Osteocyte (in vitro differentiated cells): ENCODE data around the gene AIF1L. TPM values are rescaled to one million over a fixed set of nuclear protein-coding genes. Genes with fewer than 3 reads are reported as not detected.
"Not testable (repeated sequence)": the region's sequence is repeated elsewhere in the genome, so short reads cannot be mapped to it uniquely, and the experiment has no call there.

ENCODE experiments used
- DNase-seq: peaks from one replicate; pipeline ENCODE4 v3.0.0; 2021; ENCODE audit warnings: mixed read lengths; ENCODE audit not compliant: unreplicated experiment; ENCODE audit errors: extremely low spot score
- H3K27ac Mint-ChIP-seq: one replicate; pipeline ENCODE4 v1.8.0; 2021; ENCODE audit warnings: mild to moderate bottlenecking, mixed read lengths; ENCODE audit not compliant: unreplicated experiment
- H3K27me3 Mint-ChIP-seq: one replicate; pipeline ENCODE4 v1.8.0; 2021; ENCODE audit warnings: mixed read lengths; ENCODE audit not compliant: unreplicated experiment
- H3K36me3 Mint-ChIP-seq: one replicate; pipeline ENCODE4 v1.8.0; 2021; ENCODE audit warnings: mixed read lengths; ENCODE audit not compliant: unreplicated experiment
- H3K4me1 Mint-ChIP-seq: one replicate; pipeline ENCODE4 v1.8.0; 2021; ENCODE audit warnings: mixed read lengths; ENCODE audit not compliant: unreplicated experiment
- H3K4me3 Mint-ChIP-seq: one replicate; pipeline ENCODE4 v1.8.0; 2021; ENCODE audit warnings: mild to moderate bottlenecking, moderate library complexity, mixed read lengths; ENCODE audit not compliant: unreplicated experiment
- H3K9me3 Mint-ChIP-seq: one replicate; pipeline ENCODE4 v1.8.0; 2021; ENCODE audit warnings: mixed read lengths; ENCODE audit not compliant: unreplicated experiment
- CTCF ChIP-seq: fragments of 200-600 bp; sonication (generic); IDR thresholded peaks from 2 replicates; pipeline ENCODE4 v1.5.0; 2021; ENCODE audit warnings: antibody characterized with exemption, mild to moderate bottlenecking, moderate library complexity
- total RNA-seq: library from RNA; stranded (reverse); gene quantifications from 2 replicates; pipeline ENCODE4 v1.2.1, GENCODE V29; 2021

Gene AIF1L
- total RNA-seq, 1 donor from 2014 or later, result 26.3 TPM

GRCh38 chr9:131111854-131112311, 15.6 kb downstream of the AIF1L start:
- H3K4me1 Mint-ChIP-seq, result peaks cover 26% of the 10 kb centered on the region
- no peak overlapping the region for H3K27ac Mint-ChIP-seq
- DNase-seq, result no peak
- TF ChIP-seq CTCF, result no peak
- H3K4me3 Mint-ChIP-seq, result no peak overlapping the region
- H3K27me3 Mint-ChIP-seq, result no peaks in the 10 kb centered on the region
- H3K36me3 Mint-ChIP-seq, result peaks cover 2% of the 10 kb centered on the region
- H3K9me3 Mint-ChIP-seq, result no peaks in the 10 kb centered on the region

- DNase-seq, result no peak
- H3K27me3 Mint-ChIP-seq, result no peaks in the 10 kb centered on the region
- H3K36me3 Mint-ChIP-seq, result peaks cover 2% of the 10 kb centered on the region
- no peak for TF ChIP-seq CTCF
- no peaks in the 10 kb centered on the region for H3K9me3 Mint-ChIP-seq
- H3K4me1 Mint-ChIP-seq, result peaks cover 32% of the 10 kb centered on the region
- H3K27ac Mint-ChIP-seq, result no peak overlapping the region
- H3K4me3 Mint-ChIP-seq, result no peak overlapping the region
Observed at GRCh38 chr9:131112374-131113154, 16.2 kb downstream of the AIF1L start.

GRCh38 chr9:131113655-131114054, 17.3 kb downstream of the AIF1L start:
- no peak for TF ChIP-seq CTCF
- H3K9me3 Mint-ChIP-seq, result no peaks in the 10 kb centered on the region
- no peak overlapping the region for H3K27ac Mint-ChIP-seq
- DNase-seq, result no peak
- H3K4me3 Mint-ChIP-seq, result no peak overlapping the region
- peaks cover 33% of the 10 kb centered on the region for H3K4me1 Mint-ChIP-seq
- no peaks in the 10 kb centered on the region for H3K27me3 Mint-ChIP-seq
- H3K36me3 Mint-ChIP-seq, result peaks cover 2% of the 10 kb centered on the region

- TF ChIP-seq CTCF, result no peak
- H3K36me3 Mint-ChIP-seq, result peaks cover 6% of the 10 kb centered on the region
- H3K27ac Mint-ChIP-seq, result no peak overlapping the region
- peaks cover 33% of the 10 kb centered on the region for H3K4me1 Mint-ChIP-seq
- no peak overlapping the region for H3K4me3 Mint-ChIP-seq
- no peaks in the 10 kb centered on the region for H3K27me3 Mint-ChIP-seq
- DNase-seq, result no peak
- H3K9me3 Mint-ChIP-seq, result no peaks in the 10 kb centered on the region
Observed at GRCh38 chr9:131114084-131114535, 17.8 kb downstream of the AIF1L start.

GRCh38 chr9:131115360-131115742, 19.0 kb downstream of the AIF1L start:
- peaks cover 33% of the 10 kb centered on the region for H3K4me1 Mint-ChIP-seq
- H3K9me3 Mint-ChIP-seq, H3K36me3 Mint-ChIP-seq, DNase-seq, H3K4me3 Mint-ChIP-seq, H3K27ac Mint-ChIP-seq, H3K27me3 Mint-ChIP-seq: not testable (repeated sequence)
